A673 (cell line): Measurements from ENCODE around the gene CD8B2.
"Not testable (repeated sequence)": the region's sequence is repeated elsewhere in the genome, so short reads cannot be mapped to it uniquely, and the experiment has no call there.

Experiments used
- CTCF ChIP-seq: fragments of 300-800, 200-600 bp; sonication (generic); conservative IDR thresholded peaks from 2 replicates; pipeline ENCODE4 v1.5.1; 2017; ENCODE audit warnings: low read depth, mild to moderate bottlenecking, antibody characterized with exemption, low read length, moderate library complexity, mixed read lengths
- EZH2 ChIP-seq: fragments of 200-600 bp; sonication (generic); IDR thresholded peaks from 2 replicates; pipeline ENCODE4 v1.6.1; 2017; ENCODE audit warnings: borderline replicate concordance, low read depth, mild to moderate bottlenecking, mixed read lengths, antibody characterized with exemption, low read length; ENCODE audit not compliant: poor library complexity, severe bottlenecking

GRCh38 chr2:106492913-106493312 is 5.7 kb downstream of the CD8B2 start:
- TF ChIP-seq CTCF, EZH2: not testable (repeated sequence)
